Cerebellar cortex (tissue), 1 donor: ENCODE results near the gene DCANP1.

ENCODE experiments used
- DNase-seq: peaks from one replicate; pipeline ENCODE4 v3.0.0-alpha.2; 2015; ENCODE audit warnings: low spot score

DCANP1 gene

DNA sequence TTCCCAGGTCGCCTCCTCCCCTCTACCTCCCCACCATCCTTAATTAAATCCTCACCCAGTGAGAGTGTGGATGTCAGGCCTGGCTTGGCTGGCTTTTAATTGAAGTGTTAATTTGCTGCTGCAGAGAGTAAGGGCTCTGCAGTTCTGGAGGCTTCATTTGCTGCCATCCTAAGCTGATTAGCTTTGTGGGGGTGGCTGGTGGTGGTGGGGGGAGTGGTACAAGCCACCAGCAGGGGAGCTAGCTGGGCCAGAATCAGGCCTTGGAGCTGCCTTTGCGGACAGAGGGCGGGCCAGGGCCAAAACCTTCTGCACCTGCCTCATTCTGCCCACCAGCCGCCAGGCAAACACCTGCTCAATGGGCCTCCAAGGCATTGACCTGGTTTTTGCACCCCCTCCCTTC lies 31.8 kb upstream of the DCANP1 start:
- DNase-seq, result no peak

DNA sequence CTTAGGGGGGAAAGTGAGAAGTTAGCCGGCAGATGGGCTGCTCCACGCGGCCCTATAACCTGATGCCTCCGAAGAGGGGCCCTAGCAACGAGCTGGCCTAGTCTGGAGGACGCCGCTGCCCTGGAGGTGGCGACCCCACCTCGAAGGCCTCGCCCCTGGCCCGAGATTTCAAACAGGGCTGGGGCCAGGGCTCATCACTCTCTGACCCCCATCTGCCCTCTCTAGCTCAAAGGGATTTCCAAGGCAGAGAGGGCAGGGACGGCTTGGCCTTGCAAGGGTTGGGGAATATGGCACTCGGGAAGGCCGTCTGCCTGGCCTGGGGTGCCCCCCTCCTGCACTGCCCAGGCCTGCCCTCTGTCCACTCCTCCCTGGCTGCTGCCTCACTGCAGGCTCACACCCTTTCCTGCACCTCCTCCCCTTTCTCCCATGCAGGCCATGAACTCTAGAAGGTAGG lies 30.5 kb upstream of the DCANP1 start:
- DNase-seq, result no peak

DNA sequence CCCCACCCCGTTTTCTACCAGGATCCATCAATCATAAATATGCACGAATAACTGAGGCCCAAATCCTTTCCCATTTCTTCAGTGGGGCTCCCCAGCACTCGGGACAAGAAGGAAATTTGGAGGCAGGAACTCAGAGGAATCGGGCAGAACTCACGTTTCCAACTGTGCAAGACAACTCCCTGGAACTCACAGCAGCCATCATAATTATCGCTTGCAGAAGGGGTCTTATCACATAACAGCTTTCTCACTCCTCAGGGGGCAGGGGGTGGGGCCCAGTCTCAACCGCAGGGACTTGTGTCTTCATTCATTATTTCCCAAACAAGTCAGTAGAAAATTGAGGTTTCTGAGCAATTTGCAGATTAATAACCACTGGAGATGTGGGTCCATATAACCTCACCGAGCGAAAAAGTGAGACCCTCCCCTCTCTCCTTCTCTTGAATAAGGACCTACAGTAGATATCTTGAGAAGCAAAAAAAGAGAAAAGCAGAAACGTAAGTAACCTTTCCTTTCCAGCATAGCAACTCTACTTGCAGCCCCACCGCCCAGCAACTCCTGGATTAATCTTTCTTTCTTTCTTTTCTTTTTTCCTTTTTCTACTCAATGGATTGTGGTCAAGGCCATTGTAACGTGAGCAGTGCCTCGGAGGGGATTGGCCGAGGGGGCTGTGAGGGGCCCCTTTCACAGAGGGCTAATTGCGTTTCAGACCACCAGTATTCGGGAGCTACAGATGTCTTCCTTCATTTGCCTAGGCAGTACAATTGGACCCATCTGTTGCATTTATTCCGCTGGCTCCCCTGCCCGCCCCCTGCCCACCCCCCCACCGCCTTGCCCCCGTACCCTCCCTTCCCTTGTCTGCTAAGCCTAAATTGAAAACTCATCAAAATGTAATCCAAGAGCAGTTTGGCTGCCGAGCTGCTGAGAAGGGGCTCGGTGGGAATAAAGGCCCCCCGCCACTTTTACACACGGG lies 29.8 kb upstream of the DCANP1 start:
- no peak for DNase-seq

DNA sequence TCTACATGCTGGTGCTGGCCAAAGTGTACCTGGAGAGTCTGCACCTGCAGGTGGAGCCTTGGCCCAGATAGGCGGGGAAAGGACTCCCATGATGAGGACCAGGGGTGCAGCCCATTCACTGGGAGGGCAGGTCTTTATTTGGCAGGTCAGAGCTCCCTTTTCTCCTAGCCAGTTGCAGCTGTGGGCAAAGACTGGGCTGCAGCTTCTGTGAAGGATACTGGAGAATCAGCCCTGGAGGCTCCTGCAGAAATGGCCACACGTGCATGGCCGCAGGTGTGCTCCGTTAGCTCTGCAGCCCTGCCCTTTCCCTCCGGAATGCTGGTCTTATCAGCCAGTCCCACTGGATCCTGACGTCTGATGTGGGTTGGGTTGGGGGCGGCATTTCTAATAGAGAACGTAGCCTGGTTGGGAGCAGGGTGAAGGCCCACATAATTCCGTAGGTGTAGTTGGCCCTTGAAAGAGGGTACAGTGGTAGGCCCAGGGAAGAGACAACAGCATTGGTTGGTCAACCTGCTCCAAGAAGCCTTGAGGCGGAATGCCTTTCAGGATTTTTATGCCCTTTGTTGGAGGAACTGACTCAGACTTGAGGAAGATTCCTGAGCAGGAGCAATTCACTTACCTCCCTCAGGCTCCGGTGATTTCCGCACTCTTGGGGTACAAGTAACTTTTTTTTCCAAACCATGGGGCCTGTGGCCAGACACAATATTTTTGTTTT lies 27.0 kb upstream of the DCANP1 start:
- DNase-seq, result no peak

DNA sequence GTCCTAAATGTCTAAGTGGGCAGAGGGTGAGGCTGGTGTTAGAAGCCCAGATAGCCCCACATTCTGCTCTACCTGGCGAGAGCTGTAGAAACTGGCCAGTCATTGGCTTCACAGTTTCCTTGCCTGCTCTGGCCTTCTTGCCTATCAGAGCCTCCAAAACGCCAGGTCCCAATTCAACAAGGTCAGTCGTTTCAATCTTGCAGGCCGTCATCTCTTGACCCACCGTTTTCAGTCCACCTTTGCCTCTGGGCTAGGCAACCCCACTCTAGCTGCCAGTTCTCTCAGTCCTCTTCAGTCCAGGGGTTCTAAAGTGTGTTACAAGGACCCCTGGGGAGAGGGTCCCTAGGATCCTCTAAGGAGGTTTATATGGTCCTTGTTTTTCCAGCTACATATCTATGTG lies 25.0 kb upstream of the DCANP1 start:
- no peak for DNase-seq

DNA sequence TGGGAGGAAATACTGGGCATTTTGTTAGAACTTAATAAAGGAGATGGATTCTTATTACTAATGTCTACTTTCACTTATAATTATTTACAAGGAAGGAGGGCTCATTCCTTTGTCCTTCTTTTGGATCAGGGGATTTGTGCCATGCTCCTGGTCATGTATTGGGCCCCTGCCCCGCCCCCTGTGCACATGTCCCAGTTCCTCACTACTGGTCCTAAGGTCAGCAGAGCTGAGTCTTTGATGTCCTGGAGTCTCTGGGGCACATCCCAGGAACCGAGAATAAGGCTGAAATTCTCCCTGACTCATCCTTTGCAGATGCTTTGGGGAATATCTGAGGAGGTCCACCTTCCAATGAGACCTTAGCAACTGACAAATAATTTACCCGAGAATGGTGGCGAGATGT lies 24.6 kb upstream of the DCANP1 start:
- DNase-seq, result no peak

DNA sequence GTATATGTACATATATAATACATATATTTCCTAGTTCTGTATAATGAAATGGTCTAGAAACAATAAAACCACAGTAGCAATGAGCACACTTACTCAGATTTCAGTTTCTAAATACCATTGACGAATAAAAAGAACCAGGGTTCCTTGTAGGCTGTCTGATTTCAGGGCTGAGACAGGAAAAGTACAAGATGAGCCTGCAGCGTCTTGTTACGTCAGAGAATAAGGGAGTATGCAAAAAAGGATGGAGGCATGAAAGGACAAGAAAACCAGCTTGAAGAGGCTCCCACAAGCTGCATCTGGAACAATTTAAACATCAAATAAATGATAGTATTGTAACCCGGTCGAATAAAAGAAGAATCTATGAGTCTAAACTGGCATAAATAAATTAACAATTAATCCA lies 22.8 kb upstream of the DCANP1 start:
- no peak for DNase-seq

DNA sequence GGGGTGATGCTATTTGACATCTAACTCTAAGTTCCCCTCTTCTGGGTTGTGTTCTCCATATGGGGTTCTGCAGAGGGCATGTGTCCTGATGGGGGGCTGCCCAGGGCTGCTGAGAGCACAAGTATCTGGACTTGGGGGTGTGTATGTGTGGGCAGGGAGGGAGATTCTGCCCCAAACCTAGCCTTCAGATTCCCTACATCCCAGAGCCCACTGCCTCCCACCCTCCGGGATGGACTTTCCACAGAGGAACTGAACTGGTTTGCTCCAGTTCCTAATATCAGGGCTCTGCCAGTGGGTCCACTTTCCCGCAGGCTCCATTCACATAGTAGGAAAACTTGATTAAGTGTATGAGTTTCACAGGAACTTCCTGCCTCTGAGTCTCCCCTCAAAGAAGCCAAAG lies 21.4 kb upstream of the DCANP1 start:
- no peak for DNase-seq

DNA sequence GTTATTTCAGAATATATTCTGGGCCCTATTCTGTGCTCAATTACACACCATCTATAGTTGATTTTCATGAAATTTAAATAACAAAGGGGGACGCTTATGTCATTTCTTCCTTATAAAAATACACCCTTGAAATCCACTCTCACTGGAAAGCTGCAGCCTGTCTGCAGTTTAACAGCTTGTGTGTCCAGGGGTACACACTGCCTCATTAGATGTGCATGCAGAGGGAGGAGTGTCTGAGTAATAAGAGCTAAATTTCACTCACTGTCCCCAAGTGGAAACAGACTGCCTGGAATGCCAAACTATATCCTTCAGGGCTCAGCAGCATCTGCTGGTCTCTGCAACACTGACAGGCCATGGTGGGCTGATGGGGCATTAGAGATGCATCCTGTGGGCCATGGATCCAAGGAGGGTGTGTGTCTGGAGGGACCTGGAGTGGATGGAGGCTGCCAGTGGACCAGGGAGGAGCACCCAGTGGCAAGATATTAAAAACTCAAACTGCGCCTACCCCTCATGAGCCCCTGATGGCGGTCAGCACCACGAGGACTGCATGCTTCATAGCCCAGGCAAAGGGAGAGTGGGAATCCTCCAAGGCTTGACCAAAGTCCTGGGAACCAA lies 20.8 kb upstream of the DCANP1 start:
- DNase-seq, result no peak

DNA sequence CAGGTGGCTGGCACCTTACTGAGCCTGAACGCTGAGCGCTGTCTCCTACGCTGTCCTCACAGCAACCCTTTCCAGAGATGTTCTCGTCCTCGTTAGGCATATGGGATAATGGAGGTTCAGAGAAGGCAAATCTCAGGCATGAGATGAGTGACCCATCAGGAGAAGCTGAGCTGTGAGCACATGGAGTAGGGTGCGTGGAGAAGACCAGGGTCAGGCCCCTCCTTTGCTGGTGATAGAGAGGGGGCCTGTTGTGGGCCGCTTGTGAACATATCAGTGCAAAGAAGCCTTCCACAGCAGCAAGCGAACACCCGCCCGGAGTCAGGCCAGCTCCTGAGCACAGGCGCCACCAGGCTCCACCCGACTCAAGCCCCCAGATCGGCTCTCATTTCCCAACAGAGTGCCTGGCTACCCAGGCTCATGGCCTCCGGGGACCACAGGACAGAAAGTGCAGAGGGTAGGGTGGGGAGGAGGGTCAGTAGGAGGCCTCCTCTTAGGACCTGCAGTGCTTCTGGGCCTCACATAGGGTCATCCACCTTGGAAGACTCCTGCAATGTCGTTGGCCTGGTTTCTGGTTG lies 20.0 kb upstream of the DCANP1 start:
- no peak for DNase-seq

DNA sequence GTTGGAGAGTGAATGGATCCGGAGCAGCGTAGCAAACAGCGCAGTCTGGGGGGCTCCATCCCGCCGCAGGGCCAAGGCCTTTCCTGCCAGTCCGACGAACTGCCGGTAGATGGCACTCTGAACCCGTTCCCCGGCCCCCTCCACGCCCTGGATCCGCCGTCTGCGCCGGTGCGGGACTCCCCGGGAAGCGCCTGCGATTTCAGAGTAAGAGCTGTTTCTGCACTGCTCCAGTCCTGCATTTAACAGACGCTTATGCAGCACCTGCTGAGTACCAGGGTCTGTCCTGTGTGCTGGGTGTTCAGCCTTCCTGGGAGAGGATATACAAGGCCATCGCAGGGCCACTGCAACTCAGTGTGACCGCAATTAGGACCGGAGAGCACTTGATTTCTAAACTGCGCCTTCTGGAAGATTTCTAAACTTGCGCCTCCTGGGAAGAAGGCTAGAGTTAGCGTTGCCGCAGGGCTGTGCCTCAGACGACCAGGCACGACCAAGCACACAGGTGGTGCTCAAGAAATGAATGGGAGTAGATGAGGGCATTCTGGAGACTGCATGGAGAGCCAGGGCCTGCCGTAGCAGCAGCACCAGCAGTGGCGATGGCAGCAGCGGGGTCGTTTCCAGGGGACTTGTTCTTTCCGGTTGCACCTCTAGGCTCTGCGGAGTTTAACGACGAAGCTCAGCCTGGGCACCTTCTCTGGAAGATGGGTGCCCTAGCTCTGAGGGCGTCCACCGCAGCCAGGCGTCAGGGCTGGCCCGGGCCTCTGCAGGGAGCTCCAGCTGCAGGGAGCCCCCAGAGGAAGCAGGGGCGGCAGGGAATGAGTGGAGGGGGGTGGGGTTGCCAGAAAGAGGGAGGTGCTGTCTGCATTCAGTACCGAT lies 19.3 kb upstream of the DCANP1 start:
- peak; percentile 79 for DNase-seq

DNA sequence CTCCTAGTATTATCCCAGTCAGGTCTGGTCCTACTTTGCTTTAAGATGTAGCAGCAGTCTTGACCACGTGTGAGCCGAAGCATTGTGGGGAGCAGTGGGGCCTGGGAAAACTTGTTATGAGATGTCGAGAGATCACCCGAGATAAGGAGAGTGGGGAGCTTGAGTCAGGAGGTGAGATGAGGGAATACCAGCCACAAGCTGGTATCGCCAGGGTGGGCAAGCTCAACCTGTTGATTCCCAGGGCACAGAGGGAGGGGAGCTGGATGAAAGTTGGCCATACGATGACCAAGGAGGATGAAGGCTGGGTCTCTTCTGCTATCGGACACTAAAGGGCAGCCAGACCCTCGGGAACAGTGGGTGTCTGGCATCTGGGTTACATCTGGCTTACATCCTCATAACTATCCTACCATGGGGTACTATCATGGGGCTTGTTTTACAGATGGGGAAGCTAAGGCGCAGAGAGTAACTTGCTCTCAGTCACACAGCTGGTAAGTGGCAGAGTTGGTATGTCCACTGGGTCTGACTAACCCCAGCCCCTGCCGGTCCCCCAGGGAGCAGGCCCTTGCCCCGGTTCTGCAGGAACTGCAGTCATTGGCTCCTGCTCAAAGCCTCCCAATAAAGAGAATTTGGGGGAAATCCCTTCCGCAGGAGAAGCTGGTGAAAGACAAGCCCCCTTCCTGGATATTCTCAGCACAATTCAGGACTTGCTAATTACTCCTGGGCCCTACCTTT lies 18.4 kb upstream of the DCANP1 start:
- no peak for DNase-seq

DNA sequence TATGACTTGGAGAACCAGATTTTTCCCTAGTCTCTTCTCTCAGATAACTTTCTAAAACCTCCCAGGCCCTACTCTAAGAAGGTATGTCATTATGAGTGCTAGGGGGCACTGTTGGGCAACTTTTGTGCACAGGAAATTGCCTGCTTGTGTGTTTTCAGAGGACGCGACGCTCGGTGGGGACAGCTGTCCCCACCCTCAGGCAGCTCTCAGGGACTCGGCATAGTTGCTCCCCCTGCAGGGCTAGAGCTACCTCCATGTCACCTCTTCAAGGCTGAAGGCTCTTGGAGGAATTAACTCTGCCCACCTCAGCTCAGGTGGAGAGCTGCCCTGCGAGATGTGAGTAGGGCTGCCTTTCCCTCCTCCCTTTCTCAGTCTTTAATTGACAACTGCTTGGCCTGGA lies 15.2 kb upstream of the DCANP1 start:
- peak; percentile 89 for DNase-seq

DNA sequence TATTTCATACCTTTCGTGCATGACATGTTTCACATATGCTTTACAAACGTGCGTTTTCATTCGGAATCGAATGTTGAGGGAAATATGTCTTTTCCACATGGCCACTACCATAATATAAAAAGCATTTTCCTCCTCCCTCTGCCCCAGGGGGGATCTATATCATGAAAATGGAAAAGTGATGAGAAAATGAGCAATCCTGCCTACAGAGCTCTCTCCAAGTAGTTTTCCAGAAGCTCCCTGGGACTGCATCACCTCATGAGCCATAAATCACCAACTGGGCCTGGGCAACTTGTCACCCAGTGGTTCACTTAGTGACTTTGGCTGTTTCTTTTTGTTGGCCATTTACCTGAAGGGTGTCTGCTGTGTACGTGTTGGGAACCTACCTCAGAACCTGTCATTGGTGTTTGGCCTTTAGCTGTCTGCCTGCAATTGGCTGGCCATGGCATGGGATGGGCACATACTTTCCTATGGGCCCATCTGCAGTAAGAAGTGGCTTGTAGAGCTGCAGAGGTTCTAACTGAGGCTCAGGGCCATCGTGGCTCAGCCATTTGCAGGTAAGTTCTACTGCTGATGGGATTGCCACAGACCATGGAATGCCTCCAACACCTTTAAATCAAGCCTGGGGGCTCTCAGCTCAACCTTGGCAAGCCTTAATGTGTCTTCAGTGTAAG lies 14.5 kb upstream of the DCANP1 start:
- no peak for DNase-seq

DNA sequence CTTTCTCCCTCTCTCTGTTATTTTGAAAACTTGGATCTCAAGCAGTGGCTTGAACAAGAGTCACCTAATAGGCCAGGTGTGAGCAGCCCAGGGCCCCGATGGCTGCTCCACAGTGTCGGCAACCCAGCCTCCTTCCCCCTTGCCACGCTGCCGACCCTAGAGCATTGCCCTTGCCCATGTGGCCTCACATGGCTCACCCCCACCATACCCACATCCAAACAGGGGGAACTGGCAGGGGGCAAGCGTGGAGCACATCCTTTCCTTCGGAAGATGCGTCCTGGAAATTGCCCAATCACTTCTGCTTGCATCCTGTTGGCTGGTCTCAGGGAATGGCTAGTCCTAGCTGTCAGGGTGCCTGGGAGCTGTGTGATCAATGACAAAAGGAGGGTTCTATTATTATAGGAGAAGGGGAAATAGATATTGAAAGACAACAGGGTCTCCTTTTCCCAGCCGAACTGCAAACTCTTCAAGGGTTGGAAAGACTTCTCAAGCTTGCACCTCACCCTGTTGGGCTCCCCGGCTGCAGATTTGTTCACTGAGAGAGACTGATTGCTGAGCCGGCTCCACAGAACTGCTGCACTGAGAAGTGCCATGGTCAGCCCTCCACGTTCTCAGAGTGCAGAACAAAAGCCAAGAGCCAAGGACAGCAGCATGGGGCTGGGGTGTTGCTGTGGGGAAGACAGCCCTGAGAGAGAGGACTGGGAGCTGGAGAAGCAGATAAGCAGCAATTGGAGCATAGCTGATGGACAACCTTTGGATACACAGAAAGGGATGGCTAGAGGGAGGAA lies 13.3 kb upstream of the DCANP1 start:
- DNase-seq, result no peak

DNA sequence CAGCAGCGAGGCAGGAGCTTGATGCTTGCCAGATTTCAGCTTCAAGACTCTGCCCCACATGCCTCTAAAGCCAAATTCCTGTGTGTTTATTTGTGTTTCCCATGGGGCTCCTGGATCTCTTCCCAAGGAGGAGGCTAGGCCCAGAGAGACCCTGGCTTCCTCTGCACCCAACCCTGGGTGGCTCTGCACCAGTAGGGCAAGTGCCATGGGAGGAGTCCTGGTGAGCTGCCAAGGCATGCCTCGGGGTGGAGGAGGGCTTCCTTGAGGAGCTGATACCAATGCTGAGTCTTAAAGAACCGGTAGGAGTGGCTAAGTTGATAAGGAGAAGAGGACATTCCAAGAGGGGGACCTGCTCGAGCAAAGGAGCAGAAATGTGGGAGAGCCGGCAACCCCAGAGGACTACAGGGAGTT lies 11.8 kb upstream of the DCANP1 start:
- no peak for DNase-seq

DNA sequence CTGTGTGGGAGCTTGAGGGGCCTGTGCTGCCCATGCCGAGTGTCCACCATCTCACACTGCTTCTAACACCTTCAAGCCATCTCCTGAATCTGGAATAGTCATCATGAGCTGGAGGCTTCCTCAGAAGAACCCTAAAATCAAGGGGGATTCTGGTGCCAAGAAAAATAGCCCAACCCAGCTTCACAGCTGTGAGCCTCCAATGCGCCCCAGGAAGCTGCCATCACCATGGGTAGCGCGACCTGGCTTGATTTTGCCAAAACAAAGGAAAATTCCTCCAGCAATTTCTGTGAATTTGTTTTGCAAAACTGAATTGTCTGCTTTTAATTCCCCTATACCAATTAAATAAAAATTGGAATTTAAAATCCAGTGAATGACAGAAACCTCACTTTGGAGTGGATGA lies 11.2 kb upstream of the DCANP1 start:
- no peak for DNase-seq

DNA sequence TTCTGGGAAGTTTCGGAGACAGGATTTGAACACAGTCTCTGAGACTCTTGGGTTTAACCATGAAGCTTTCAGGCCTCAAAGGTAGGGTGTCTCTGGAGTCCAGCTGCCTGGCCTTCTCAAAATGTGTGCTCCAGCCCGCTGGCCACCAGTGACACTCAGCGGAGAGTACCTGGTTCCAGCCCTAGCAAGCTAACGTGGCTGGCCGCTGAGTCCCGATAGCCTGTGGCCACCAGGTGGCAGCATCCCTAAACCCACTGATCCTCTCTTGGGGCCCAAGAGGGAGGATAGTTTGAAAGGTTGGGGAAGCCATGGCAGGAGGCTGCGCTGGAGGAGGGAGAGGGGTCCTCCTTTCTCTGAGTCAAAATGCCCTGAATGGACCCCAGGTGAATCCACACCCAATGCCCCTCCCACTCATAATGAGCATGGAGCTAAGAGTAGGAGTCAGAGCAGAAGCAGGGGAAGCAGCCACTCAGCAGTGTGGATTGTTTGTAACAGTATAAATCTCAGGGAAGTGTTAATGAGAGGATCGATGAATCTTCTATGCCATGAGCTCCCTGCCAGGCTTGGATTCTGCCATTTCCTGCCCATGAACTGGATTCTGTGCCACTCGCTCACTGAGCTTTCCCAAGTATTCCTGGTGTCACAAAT lies 10.4 kb upstream of the DCANP1 start:
- peak; percentile 87 for DNase-seq
